ENCODE data around the gene GRM7. TPM values are rescaled to one million over a fixed set of nuclear protein-coding genes. Genes with fewer than 3 reads are reported as not detected.

GRM7 gene
- polyA plus RNA-seq, 1 donor from 2014 or later, result 23.8 TPM

- Histone ChIP-seq H3K9ac (ENCODE audit: low read length) (no peak overlapping the region), H4K20me1 (ENCODE audit: insufficient read depth) (no peaks in the 10 kb centered on the region), H3K27ac (ENCODE audit: low read length) (no peak overlapping the region), H3K4me2 (ENCODE audit: low read length) (no peak overlapping the region), H3K27me3 (ENCODE audit: insufficient read depth, low read depth, low read length) (peaks cover 6% of the 10 kb centered on the region), H3F3A (ENCODE audit: insufficient read depth, low read length, poor library complexity, severe bottlenecking) (no peaks in the 10 kb centered on the region), H3K9me3 (ENCODE audit: low read length) (no peaks in the 10 kb centered on the region), H3K9me2 (ENCODE audit: insufficient read depth, low read length) (no peaks in the 10 kb centered on the region), H3K4me3 (ENCODE audit: low read length) (no peak overlapping the region), H3K79me2 (replicated peaks; ENCODE audit: insufficient read depth, low read length) (no peaks in the 10 kb centered on the region), H2AFZ (ENCODE audit: low read depth, low read length) (no peak overlapping the region), H3K36me3 (ENCODE audit: insufficient read depth, low read length) (no peaks in the 10 kb centered on the region)
- TF ChIP-seq CTCF (IDR thresholded peaks at IDR 0.05; ENCODE audit: poor library complexity, severe bottlenecking) (no peak), SMC3 (conservative IDR thresholded peaks at IDR 0.05; ENCODE audit: poor library complexity) (no peak), TAF1 (IDR thresholded peaks at IDR 0.05; ENCODE audit: low read depth) (no peak), EZH2 (IDR thresholded peaks at IDR 0.05; ENCODE audit: borderline replicate concordance, insufficient read depth, low read length, poor library complexity, severe bottlenecking) (no peak), POLR2AphosphoS5 (IDR thresholded peaks at IDR 0.05) (no peak), MXI1 (conservative IDR thresholded peaks at IDR 0.05; ENCODE audit: poor library complexity, severe bottlenecking) (no peak), EP300 (conservative IDR thresholded peaks at IDR 0.05; ENCODE audit: poor library complexity, severe bottlenecking) (no peak), RAD21 (conservative IDR thresholded peaks at IDR 0.05) (no peak)
- TF ChIP-seq, protein P1, sequence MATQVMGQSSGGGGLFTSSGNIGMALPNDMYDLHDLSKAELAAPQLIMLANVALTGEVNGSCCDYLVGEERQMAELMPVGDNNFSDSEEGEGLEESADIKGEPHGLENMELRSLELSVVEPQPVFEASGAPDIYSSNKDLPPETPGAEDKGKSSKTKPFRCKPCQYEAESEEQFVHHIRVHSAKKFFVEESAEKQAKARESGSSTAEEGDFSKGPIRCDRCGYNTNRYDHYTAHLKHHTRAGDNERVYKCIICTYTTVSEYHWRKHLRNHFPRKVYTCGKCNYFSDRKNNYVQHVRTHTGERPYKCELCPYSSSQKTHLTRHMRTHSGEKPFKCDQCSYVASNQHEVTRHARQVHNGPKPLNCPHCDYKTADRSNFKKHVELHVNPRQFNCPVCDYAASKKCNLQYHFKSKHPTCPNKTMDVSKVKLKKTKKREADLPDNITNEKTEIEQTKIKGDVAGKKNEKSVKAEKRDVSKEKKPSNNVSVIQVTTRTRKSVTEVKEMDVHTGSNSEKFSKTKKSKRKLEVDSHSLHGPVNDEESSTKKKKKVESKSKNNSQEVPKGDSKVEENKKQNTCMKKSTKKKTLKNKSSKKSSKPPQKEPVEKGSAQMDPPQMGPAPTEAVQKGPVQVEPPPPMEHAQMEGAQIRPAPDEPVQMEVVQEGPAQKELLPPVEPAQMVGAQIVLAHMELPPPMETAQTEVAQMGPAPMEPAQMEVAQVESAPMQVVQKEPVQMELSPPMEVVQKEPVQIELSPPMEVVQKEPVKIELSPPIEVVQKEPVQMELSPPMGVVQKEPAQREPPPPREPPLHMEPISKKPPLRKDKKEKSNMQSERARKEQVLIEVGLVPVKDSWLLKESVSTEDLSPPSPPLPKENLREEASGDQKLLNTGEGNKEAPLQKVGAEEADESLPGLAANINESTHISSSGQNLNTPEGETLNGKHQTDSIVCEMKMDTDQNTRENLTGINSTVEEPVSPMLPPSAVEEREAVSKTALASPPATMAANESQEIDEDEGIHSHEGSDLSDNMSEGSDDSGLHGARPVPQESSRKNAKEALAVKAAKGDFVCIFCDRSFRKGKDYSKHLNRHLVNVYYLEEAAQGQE (IDR thresholded peaks at IDR 0.05; ENCODE audit: borderline replicate concordance), result no peak
These were observed 6.7 kb upstream of the GRM7 start for GRCh38 chr3:6854184-6854583.

GRCh38 chr3:6857510-6857909 lies 3.4 kb upstream of the GRM7 start:
- Histone ChIP-seq H4K20me1 (ENCODE audit: insufficient read depth) (no peaks in the 10 kb centered on the region), H3F3A (ENCODE audit: insufficient read depth, low read length, poor library complexity, severe bottlenecking) (no peaks in the 10 kb centered on the region), H3K9me3 (ENCODE audit: low read length) (no peaks in the 10 kb centered on the region), H3K27me3 (ENCODE audit: insufficient read depth, low read depth, low read length) (peaks cover 37% of the 10 kb centered on the region), H3K4me3 (ENCODE audit: low read length) (no peak overlapping the region), H3K4me2 (ENCODE audit: low read length) (no peak overlapping the region), H3K79me2 (replicated peaks; ENCODE audit: insufficient read depth, low read length) (no peaks in the 10 kb centered on the region), H2AFZ (ENCODE audit: low read depth, low read length) (no peak overlapping the region), H3K9ac (ENCODE audit: low read length) (no peak overlapping the region), H3K9me2 (ENCODE audit: insufficient read depth, low read length) (no peaks in the 10 kb centered on the region), H3K27ac (ENCODE audit: low read length) (no peak overlapping the region), H3K36me3 (ENCODE audit: insufficient read depth, low read length) (no peaks in the 10 kb centered on the region)
- TF ChIP-seq, protein P1 (IDR thresholded peaks at IDR 0.05; ENCODE audit: borderline replicate concordance), result no peak
- TF ChIP-seq EZH2 (IDR thresholded peaks at IDR 0.05; ENCODE audit: borderline replicate concordance, insufficient read depth, low read length, poor library complexity, severe bottlenecking), result no peak
